GM10847 (cell line): ENCODE results near the gene P2RX6.

Source experiments
- POLR2A ChIP-seq: IDR thresholded peaks from 2 replicates; pipeline ENCODE4 v1.6.1; 2011; ENCODE audit not compliant: insufficient read length; ENCODE audit errors: extremely low read depth

P2RX6 gene

DNA sequence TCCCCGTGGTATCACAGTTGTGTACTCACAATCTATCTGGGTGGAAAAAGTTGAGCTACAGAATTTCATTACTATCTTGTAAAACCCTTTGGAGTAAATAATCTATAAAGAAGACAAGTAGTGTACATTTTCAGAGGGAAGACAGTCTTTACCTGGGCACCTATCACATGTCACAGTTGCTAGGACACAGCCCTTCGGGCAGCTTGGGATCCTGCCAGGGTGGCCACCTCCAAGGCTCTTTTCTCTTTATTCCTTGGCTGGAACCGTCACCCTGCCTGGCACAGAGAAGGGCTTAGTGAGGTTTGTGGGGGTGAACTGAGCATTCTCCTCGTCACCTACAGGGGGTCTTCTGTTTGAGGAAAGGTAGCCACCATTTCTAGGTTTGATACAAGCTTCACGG is 54.4 kb downstream of the P2RX6 start:
- TF ChIP-seq POLR2A, result no peak

DNA sequence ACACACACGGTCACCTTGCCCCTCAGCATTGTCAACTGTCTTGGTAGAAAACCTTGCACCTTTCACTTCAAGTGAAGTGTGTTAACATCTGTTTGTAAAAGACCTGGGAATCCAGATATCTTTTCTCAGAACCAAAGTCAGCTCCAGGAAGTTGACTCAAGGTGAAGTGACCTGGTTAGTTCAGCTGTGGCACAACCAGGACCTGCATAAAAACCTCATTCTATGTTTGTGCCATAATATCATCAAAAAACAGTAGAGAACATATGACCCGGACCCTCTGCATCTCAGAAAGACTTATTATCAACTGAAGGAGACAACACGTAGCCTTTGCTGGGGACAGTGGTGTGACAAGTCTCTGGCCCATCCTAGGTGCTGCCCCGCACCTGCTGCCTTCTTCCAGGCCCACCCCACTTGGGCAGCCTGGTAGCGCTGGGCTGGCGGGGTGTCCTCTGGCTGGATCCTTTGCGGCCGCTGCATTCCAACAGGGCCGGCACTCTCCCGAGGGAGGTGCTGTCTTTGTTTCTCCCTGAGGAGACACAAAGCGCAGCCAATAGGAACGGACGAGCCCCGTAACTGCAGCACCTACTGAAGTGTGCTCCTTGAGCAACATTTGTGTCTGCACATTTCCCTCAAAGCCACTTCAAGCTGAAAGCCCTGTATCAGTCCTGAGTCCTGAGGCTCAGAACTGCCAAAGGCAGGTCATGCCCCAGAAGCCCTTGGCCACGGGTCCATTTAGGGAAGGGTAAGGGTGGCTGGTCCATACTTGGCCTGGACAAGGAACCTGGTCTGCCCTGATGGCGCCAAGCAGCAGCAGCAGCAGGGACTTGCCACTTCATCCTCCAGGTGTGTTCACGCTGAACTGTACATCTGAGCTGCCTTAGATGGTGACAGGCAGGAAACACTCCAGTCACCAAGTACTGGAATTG is 56.0 kb downstream of the P2RX6 start:
- no peak for TF ChIP-seq POLR2A

- TF ChIP-seq POLR2A, result no peak
Observed at GRCh38 chr22:21073023-21073422, 58.1 kb downstream of the P2RX6 start.

DNA sequence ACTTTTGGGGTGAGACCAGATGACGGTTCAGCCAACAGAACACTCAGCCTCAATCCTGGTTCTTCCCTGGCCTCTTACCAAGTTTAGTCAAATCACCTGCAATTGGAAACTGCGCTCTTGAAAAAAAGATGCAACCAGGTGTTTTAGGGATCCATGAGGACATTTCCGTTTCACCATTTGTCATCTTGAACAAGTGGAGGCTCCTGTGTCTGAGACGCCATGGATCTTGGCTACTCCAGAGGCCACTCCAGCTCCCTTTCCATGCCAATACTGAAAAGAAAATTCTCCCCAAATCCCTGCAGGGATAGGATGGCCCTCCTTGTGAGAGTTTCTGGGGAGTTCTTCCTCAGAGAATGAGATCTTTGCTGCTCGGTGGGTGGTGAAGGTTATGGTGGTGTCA is 58.5 kb downstream of the P2RX6 start:
- no peak for TF ChIP-seq POLR2A

GRCh38 chr22:21074102-21074715 is 59.2 kb downstream of the P2RX6 start:
- TF ChIP-seq POLR2A, result no peak

DNA sequence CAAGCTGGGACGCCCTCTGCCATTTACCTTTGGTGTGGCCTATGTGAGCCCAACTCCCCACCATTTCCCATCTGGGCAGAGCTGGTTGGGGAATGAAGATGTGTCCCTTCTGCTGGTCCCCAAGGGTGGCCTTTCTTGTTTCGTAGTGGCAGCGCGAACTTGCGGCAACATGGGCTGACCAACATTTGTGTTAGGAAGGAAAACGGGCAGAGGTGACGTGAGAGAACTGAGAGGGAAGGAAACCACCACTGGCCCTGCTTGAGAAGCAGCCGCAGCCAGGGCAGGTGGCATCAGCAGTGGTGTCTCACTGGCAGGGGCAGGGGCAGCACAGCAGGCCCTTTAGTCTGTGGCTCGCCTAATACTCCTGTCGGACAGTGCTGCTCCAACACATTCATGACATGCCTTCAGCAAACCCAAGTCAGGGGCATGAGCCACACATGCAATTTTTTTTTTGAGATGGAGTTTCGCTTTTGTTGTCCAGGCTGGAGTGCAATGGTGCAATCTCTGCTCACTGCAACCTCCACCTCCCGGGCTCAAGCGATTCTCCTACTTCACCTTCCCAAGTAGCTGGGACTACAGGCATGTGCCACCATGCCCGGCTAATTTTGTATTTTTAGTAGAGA is 60.7 kb downstream of the P2RX6 start:
- no peak for TF ChIP-seq POLR2A

DNA sequence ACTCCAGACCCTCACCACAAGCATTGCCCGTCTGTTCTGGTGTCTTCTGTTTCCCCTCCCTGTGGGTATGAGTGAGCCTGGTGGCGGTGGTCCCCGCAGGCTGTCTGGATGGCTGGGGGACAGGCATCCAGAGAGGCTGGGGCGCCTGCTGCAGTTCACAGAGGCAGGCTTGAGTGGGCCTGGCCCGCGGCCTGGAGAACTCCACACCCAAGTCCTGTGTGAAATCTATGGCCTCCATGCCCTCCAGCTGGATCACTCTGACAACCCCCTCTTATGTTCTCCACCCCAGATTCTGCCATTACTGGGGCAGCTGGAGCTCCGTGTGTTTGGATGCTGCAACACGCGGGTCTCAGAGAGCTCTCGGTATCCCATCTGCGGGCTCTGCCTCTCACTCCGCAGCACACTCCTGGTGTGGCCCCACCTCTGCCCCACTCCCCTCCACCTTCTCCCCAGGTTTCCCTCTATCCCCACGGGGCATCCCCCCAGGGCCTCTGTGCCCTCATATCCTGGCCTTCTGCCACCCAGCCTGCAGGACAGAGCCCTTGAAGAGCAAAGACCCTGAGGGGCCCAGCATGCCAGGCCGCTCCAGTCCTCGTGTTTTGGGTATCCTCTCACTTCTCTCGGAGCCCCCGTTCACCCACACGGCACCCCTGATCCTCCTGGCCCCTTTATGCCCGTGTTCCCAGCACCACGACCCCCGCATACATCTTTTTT is 62.1 kb downstream of the P2RX6 start:
- TF ChIP-seq POLR2A, result no peak
